ENCODE measurements around the gene RAVER2. TPM values are rescaled to one million over a fixed set of nuclear protein-coding genes. Genes with fewer than 3 reads are reported as not detected.

The RAVER2 gene
- total and polyA plus RNA-seq, 10 of the 15 experiments (the other 5 are each of a cell fraction or from before 2014, with no cell fraction given): 0.09 to 0.59 (median 0.41) TPM; not detected in 2

DNA sequence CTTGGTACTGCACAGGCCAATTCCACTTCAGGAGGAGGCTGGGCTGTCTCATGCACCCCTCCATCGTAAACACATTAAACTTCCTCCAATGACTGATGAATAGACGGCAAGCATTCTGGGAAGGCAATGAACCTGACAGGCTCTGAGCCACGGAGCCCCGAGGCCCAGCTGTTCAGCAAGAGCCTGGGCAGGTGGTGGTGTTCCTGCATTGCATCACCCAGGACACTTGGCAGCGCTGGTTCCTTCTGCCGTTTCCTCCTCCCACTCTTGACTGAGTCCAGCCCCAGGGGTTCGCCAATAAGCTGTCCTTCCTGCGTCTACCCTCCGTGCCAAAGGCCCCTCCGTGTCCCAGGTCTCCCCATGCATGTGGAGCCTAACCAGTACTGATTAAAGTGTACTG, 111.7 kb downstream of the RAVER2 start (continued):
- TF ChIP-seq, protein P1, sequence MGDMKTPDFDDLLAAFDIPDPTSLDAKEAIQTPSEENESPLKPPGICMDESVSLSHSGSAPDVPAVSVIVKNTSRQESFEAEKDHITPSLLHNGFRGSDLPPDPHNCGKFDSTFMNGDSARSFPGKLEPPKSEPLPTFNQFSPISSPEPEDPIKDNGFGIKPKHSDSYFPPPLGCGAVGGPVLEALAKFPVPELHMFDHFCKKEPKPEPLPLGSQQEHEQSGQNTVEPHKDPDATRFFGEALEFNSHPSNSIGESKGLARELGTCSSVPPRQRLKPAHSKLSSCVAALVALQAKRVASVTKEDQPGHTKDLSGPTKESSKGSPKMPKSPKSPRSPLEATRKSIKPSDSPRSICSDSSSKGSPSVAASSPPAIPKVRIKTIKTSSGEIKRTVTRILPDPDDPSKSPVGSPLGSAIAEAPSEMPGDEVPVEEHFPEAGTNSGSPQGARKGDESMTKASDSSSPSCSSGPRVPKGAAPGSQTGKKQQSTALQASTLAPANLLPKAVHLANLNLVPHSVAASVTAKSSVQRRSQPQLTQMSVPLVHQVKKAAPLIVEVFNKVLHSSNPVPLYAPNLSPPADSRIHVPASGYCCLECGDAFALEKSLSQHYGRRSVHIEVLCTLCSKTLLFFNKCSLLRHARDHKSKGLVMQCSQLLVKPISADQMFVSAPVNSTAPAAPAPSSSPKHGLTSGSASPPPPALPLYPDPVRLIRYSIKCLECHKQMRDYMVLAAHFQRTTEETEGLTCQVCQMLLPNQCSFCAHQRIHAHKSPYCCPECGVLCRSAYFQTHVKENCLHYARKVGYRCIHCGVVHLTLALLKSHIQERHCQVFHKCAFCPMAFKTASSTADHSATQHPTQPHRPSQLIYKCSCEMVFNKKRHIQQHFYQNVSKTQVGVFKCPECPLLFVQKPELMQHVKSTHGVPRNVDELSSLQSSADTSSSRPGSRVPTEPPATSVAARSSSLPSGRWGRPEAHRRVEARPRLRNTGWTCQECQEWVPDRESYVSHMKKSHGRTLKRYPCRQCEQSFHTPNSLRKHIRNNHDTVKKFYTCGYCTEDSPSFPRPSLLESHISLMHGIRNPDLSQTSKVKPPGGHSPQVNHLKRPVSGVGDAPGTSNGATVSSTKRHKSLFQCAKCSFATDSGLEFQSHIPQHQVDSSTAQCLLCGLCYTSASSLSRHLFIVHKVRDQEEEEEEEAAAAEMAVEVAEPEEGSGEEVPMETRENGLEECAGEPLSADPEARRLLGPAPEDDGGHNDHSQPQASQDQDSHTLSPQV (IDR thresholded peaks at IDR 0.05): no peak
- TF ChIP-seq, protein P2, sequence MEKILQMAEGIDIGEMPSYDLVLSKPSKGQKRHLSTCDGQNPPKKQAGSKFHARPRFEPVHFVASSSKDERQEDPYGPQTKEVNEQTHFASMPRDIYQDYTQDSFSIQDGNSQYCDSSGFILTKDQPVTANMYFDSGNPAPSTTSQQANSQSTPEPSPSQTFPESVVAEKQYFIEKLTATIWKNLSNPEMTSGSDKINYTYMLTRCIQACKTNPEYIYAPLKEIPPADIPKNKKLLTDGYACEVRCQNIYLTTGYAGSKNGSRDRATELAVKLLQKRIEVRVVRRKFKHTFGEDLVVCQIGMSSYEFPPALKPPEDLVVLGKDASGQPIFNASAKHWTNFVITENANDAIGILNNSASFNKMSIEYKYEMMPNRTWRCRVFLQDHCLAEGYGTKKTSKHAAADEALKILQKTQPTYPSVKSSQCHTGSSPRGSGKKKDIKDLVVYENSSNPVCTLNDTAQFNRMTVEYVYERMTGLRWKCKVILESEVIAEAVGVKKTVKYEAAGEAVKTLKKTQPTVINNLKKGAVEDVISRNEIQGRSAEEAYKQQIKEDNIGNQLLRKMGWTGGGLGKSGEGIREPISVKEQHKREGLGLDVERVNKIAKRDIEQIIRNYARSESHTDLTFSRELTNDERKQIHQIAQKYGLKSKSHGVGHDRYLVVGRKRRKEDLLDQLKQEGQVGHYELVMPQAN (conservative IDR thresholded peaks at IDR 0.05): no peak
- TF ChIP-seq SMARCA5 (IDR thresholded peaks at IDR 0.05) (no peak), HDAC6 (IDR thresholded peaks at IDR 0.05; ENCODE audit: unreplicated experiment) (no peak), FOXM1 (IDR thresholded peaks at IDR 0.05; ENCODE audit: low read depth, low read length) (no peak), ZBED1 (IDR thresholded peaks at IDR 0.05; ENCODE audit: borderline replicate concordance) (no peak), MTA3 (IDR thresholded peaks at IDR 0.05; ENCODE audit: borderline replicate concordance, low read length) (no peak)

DNA sequence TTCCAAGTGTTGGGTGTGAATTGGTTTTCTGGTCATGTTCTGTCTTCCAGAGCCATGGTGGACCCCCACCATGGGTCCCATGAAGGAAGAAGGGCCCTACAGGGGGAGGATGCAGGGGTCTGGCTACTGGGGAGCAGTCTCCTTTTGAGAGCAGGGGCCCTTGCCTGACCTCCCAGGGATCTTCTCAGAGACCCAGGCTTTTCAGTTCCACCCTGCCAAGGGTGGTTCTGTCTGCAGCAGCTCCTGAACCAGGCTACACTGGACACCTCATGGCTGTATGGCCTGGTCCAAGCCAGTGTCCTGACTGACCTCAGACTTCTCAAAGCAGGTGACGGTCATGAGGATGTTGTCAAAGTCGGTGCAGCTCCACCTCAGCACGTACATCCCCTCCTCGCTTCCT, 112.5 kb downstream of the RAVER2 start:
- H4K20me1 ChIP-seq (ENCODE audit: control insufficient read depth, insufficient read depth): no peaks in the 10 kb centered on the region
- no peak overlapping the region for H3K9ac ChIP-seq (ENCODE audit: control insufficient read depth, insufficient read depth, low read length)
- no peak overlapping the region for H3K4me2 ChIP-seq (ENCODE audit: control insufficient read depth, insufficient read depth)
- peaks cover 27 to 31% of the 10 kb centered on the region in 2 experiments; a peak in 3 of 4 replicates for H3K36me3 ChIP-seq (ENCODE audit: control insufficient read depth in 2 of 2, insufficient read depth in 2 of 2, low read length in 1 of 2)
- ChIA-PET CTCF (no interaction called here), POLR2A (no interaction called here), RAD21 (ENCODE audit: unreplicated experiment) (no interaction called here), SMC1A (ENCODE audit: uncharacterized antibody, unreplicated experiment) (no interaction called here)
- H2AFZ ChIP-seq (ENCODE audit: control insufficient read depth, low read depth, low read length): no peak overlapping the region
- H3K4me1 ChIP-seq (ENCODE audit: control insufficient read depth, insufficient read depth, low read length): peaks cover 12% of the 10 kb centered on the region
- H3K4me3 ChIP-seq: no peak overlapping the region
- ATAC-seq (no peak), FAIRE-seq (no peak), DNase-seq (ENCODE audit: low read depth, low spot score) (no peak)
- no peaks in the 10 kb centered on the region for H3K9me3 ChIP-seq (replicated peaks; ENCODE audit: control insufficient read depth, insufficient read depth, low read length)
- intact Hi-C loops (cut with micrococcal nuclease; ENCODE audit: unreplicated experiment): no loop called here
- no TSS peak for BruUV-seq (replicated peaks)
- no peak overlapping the region for H3K27ac ChIP-seq (ENCODE audit: control insufficient read depth, insufficient read depth)
- in situ Hi-C loops (cut with MboI): no loop called here
- no peaks in the 10 kb centered on the region for H3K79me2 ChIP-seq (ENCODE audit: control insufficient read depth, insufficient read depth, low read length)
- 91% methylated on average over 4 of the region's 4 CpGs for WGBS (ENCODE audit: insufficient coverage, insufficient replicate concordance, low lambda C conversion rate, missing lambda C conversion rate)
- H3K27me3 ChIP-seq (replicated peaks in 1 of 2; ENCODE audit: control insufficient read depth in 2 of 2, insufficient read depth in 2 of 2, low read length in 1 of 2): no peaks in the 10 kb centered on the region
- TF ChIP-seq, protein P3, sequence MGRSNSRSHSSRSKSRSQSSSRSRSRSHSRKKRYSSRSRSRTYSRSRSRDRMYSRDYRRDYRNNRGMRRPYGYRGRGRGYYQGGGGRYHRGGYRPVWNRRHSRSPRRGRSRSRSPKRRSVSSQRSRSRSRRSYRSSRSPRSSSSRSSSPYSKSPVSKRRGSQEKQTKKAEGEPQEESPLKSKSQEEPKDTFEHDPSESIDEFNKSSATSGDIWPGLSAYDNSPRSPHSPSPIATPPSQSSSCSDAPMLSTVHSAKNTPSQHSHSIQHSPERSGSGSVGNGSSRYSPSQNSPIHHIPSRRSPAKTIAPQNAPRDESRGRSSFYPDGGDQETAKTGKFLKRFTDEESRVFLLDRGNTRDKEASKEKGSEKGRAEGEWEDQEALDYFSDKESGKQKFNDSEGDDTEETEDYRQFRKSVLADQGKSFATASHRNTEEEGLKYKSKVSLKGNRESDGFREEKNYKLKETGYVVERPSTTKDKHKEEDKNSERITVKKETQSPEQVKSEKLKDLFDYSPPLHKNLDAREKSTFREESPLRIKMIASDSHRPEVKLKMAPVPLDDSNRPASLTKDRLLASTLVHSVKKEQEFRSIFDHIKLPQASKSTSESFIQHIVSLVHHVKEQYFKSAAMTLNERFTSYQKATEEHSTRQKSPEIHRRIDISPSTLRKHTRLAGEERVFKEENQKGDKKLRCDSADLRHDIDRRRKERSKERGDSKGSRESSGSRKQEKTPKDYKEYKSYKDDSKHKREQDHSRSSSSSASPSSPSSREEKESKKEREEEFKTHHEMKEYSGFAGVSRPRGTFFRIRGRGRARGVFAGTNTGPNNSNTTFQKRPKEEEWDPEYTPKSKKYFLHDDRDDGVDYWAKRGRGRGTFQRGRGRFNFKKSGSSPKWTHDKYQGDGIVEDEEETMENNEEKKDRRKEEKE (IDR thresholded peaks at IDR 0.05): no peak
- TF ChIP-seq, protein P4, sequence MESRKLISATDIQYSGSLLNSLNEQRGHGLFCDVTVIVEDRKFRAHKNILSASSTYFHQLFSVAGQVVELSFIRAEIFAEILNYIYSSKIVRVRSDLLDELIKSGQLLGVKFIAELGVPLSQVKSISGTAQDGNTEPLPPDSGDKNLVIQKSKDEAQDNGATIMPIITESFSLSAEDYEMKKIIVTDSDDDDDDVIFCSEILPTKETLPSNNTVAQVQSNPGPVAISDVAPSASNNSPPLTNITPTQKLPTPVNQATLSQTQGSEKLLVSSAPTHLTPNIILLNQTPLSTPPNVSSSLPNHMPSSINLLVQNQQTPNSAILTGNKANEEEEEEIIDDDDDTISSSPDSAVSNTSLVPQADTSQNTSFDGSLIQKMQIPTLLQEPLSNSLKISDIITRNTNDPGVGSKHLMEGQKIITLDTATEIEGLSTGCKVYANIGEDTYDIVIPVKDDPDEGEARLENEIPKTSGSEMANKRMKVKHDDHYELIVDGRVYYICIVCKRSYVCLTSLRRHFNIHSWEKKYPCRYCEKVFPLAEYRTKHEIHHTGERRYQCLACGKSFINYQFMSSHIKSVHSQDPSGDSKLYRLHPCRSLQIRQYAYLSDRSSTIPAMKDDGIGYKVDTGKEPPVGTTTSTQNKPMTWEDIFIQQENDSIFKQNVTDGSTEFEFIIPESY (IDR thresholded peaks at IDR 0.05): no peak
- TF ChIP-seq POLR2A (IDR thresholded peaks at IDR 0.05; ENCODE audit: low read depth, low read length) (no peak), SREBF1 (IDR thresholded peaks at IDR 0.05; ENCODE audit: low read length) (no peak), RELA (IDR thresholded peaks at IDR 0.05; ENCODE audit: borderline replicate concordance, partially characterized antibody) (no peak), NBN (IDR thresholded peaks at IDR 0.05) (no peak), IRF4 (IDR thresholded peaks at IDR 0.05; ENCODE audit: low read depth, low read length) (no peak), PAX8 (IDR thresholded peaks at IDR 0.05) (no peak)

Measured in GM12878 (cell line).